Heart right ventricle (tissue), 16 donors: ENCODE measurements around the gene UBN1. TPM values are rescaled to one million over a fixed set of nuclear protein-coding genes. Genes with fewer than 3 reads are reported as not detected.

Source experiments
- ATAC-seq, 8 donors: fragments of 200-7000 bp; cut with Tn5 transposase; one replicate each; pipeline ENCODE4 v1.9.1; 2020; ENCODE audit warnings: mild to moderate bottlenecking in 8 of 8, moderate library complexity in 8 of 8, moderate number of reproducible peaks in 1 of 8
- DNase-seq, 2 donors: peaks; one replicate each; pipeline ENCODE4 v3.0.0-alpha.2; 2020
- H3K27ac ChIP-seq, 10 donors: fragments of 200-600 bp; sonication (generic) in 2 of 10; one replicate each; pipeline versions ENCODE4 v1.5.0 to v1.8.0; 2020 to 2022; ENCODE audit warnings: mild to moderate bottlenecking in 3 of 10
- H3K27me3 ChIP-seq, 7 donors: fragments of 200-600 bp; one replicate each; pipeline ENCODE4 v1.8.0; 2021 to 2022; ENCODE audit warnings: mild to moderate bottlenecking in 2 of 7
- H3K36me3 ChIP-seq, 9 donors: fragments of 200-600 bp; sonication (generic) in 1 of 9; one replicate each; pipeline versions ENCODE4 v1.5.0 to v1.8.0; 2020 to 2022; ENCODE audit warnings: mild to moderate bottlenecking in 2 of 9
- H3K4me1 ChIP-seq, 9 donors: fragments of 200-600 bp; sonication (generic) in 1 of 9; one replicate each; pipeline versions ENCODE4 v1.5.0 to v1.8.0; 2020 to 2022; ENCODE audit warnings: mild to moderate bottlenecking in 4 of 9
- H3K4me3 ChIP-seq, 10 donors: fragments of 200-600 bp; sonication (generic) in 2 of 10; one replicate each; pipeline versions ENCODE4 v1.5.0 to v1.8.0; 2020 to 2022; ENCODE audit warnings: mild to moderate bottlenecking in 7 of 10, moderate library complexity in 2 of 10
- H3K9me3 ChIP-seq, 11 donors: fragments of 200-600 bp in 10 of 11; sonication (generic) in 2 of 11; one replicate each; pipeline versions ENCODE4 v1.5.0 to v1.8.0; 2013 to 2022; ENCODE audit warnings: mild to moderate bottlenecking in 2 of 11, control low read depth in 1 of 11, moderate library complexity in 1 of 11
- CTCF ChIP-seq, 9 donors: fragments of 200-600 bp; sonication (generic) in 2 of 9; IDR thresholded peaks; one replicate each; pipeline versions ENCODE4 v1.5.0 to v1.8.0; 2021 to 2022; ENCODE audit warnings: antibody characterized with exemption in 9 of 9, mild to moderate bottlenecking in 5 of 9, moderate library complexity in 1 of 9
- WGBS, 2 donors: extraction: QIAGEN DNeasy Blood & Tissue Kit; methylation state at CpG; one replicate each; pipeline ENCODE4 v1.1.7; 2013; ENCODE audit warnings: inconsistent platforms in 1 of 2; 5-methylcytosine and 5-hydroxymethylcytosine counted together
- intact Hi-C, 10 donors: fragments of 100-400 bp; cut with DNase I; formaldehyde crosslinking; loops; one replicate each; pipeline versions ENCODE4 v1.11.1 to v1.14.2; 2022
- polyA plus RNA-seq, 2 donors: library from polyadenylated mRNA; stranded (reverse); fragments of 200-250 nt; gene quantifications; one replicate each; pipeline ENCODE4 v1.2.3, GENCODE V29; 2013
- total RNA-seq, 10 donors: library from RNA; stranded (reverse); fragmentation: NEBNext Ultra II Directional in 3 of 10; extraction: Animal tissue kit (Norgen Biotek cat#: 25700) in 3 of 10; gene quantifications; one replicate each; pipeline versions ENCODE4 v1.2.1 to v1.2.4, GENCODE V29; 2021 to 2023
- donor health status: Arrhythmogenic right ventricular cardiomyopathy.
- donor health status: ischemic (EF 13 %, LVEDD 7.1; RV severe dilation, severe dysfunction).
- donor health status: healthy with polysubstance abuse.
- donor health status: DM: no; HTN: yes; CAD: no.
- donor health status: DM: no; HTN: no; CAD: no.
- donor health status: ischemic (EF 25% LVEDD 6.9; RV normal size, moderate dysfunction).
- donor health status: ischemic (EF 25% LVEDD 5.7; RV mildly dilated, moderate dysfunction).
- donor health status: healthy.
- donor health status: DM: yes; HTN: yes; CAD: no.
- donor health status: Ischemic cardiomyopathy.
- donor health status: ischemic (EF 35%, LVEDD 5.7; RV mildly dilated, moderate dysfunction).
- donor health status: nonischemic (EF 11% LVEDD 7.7; RV severe dilation, severe dysfunction).
- donor health status: DM: yes; HTN: yes; CAD: no.
- donor health status: PGD.
- donor health status: ischemic (EF 29% LVEDD 5.4; RV normal size, mild dysfunction).
- donor health status: nonischemic (EF 23%, LVEDD 6.1; RV moderate dilation, normal function).

Gene UBN1
- total and polyA plus RNA-seq, 12 donors, result 11.3 to 56.9 (median 30.2) TPM

GRCh38 chr16:4917117-4917516 lies 69.8 kb downstream of the UBN1 start:
- H3K4me3 ChIP-seq, result no peak overlapping the region
- peaks cover 0 to 4% (median 0%) of the 10 kb centered on the region in 9 donors for H3K4me1 ChIP-seq
- no peak overlapping the region for H3K27ac ChIP-seq
- whole genome bisulfite sequencing, 2 donors, result 28 to 39% methylated on average over 4 of the region's 4 CpGs
- no peaks in the 10 kb centered on the region for H3K36me3 ChIP-seq
- H3K27me3 ChIP-seq, result no peaks in the 10 kb centered on the region
- DNase-seq (no peak), ATAC-seq (no peak)
- intact Hi-C loops, result no loop called here
- TF ChIP-seq CTCF (IDR thresholded peaks at IDR 0.05), result no peak
- no peaks in the 10 kb centered on the region for H3K9me3 ChIP-seq

DNA sequence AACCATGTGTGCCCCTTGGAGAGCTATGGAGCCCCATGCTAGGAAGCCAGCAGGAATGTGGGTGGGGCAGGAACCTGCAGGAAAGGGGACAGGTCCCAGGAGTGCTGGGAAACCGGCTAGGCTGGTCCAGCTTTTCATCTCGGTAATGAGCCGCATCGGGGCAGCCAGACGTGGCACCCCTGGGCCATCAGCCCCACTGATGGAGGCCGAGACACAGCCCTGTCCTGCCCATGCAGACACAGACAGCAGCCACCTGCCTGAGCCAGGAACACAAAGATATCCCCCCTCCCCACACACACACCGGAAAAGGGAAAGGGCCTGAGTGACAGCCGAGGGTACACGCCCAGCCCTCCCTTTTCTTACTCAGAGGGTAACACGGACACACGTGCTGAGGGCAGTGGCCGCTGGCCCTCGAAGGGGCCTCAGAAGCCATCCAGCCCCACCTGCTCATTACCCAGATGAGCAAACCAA lies 71.5 kb downstream of the UBN1 start:
- ATAC-seq, result no peak
- Histone ChIP-seq H3K4me3 (no peak overlapping the region), H3K36me3 (no peaks in the 10 kb centered on the region), H3K27me3 (no peaks in the 10 kb centered on the region), H3K9me3 (no peaks in the 10 kb centered on the region), H3K27ac (no peak overlapping the region), H3K4me1 (peaks cover 0 to under 1% (median 0%) of the 10 kb centered on the region in 9 donors)
- no peak for TF ChIP-seq CTCF (IDR thresholded peaks at IDR 0.05)
- intact Hi-C loops, result no loop called here
- no peak for DNase-seq
- 50 to 63% methylated on average over 13 of the region's 13 CpGs for WGBS, 2 donors

DNA sequence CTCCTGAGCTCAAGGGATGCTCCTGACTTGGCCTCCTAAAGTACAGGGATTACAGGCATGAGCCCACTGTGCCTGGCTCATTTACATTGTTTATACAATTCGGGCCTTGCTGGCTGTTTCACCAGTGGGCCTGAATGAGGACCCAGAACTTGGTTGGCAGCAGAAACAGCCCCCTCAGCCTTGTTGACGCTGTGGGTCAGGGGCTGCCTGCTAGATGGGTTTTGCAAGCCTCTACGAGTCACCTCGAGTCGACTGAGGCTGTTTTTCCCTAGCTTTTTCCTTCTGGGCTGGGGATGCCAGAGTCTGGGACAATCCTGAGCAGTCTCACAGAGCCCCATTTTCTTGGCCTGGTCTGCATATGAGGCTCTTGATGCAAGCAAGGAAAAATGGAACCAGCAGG lies 73.5 kb downstream of the UBN1 start:
- Histone ChIP-seq H3K36me3 (no peaks in the 10 kb centered on the region), H3K9me3 (peaks cover 0 to 2% (median 0%) of the 10 kb centered on the region in 11 donors), H3K4me1 (peaks cover 0 to 5% (median 0%) of the 10 kb centered on the region in 9 donors), H3K4me3 (no peak overlapping the region), H3K27ac (no peak overlapping the region), H3K27me3 (no peaks in the 10 kb centered on the region)
- intact Hi-C loops, result no loop called here
- TF ChIP-seq CTCF (IDR thresholded peaks at IDR 0.05), result no peak
- WGBS, 2 donors, result 80 to 88% methylated on average over 5 of the region's 5 CpGs
- ATAC-seq (no peak), DNase-seq (no peak)

- intact Hi-C loops, result no loop called here
- DNase-seq, result no peak
- Histone ChIP-seq H3K27me3 (no peaks in the 10 kb centered on the region), H3K4me1 (peaks cover 0 to 5% (median 0%) of the 10 kb centered on the region in 9 donors), H3K9me3 (peaks cover 0 to 22% (median 11%) of the 10 kb centered on the region in 11 donors), H3K4me3 (no peak overlapping the region), H3K36me3 (no peaks in the 10 kb centered on the region), H3K27ac (no peak overlapping the region)
- ATAC-seq, result no peak
- WGBS, 2 donors, result 79 to 82% methylated on average over 18 of the region's 18 CpGs
- no peak for TF ChIP-seq CTCF (IDR thresholded peaks at IDR 0.05)
Measured at GRCh38 chr16:4922721-4923342, 75.6 kb downstream of the UBN1 start.
